GM21737 (cell line): ENCODE results near the gene TBC1D10B.
A peak's percentile ranks its signal among the peaks of the same experiment; 100 is the strongest.

Experiments used
- ATAC-seq: cut with Tn5 transposase; IDR thresholded peaks from one replicate; pipeline ENCODE4 v1.9.1; 2021; ENCODE audit warnings: mild to moderate bottlenecking, moderate library complexity; ENCODE audit not compliant: unreplicated experiment

The TBC1D10B gene

DNA sequence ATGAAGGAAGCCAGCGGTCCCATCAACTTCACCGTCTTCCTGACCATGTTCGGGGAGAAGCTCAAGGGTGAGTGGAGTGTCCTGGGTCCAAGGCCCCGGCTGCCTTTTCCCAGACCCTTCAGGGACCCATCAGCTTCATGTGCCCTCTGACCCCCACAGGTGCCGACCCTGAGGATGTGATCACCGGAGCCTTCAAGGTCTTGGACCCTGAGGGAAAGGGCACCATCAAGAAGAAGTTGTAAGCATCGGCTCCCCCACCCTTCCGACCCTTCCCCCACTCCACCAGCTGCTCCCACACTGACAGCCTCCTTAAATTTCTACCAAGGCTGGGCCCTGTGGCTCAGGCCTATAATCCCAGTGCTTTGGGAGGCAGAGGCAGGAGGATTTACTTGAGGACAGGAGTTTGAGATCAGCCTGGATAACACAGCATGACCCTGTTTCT lies 6.2 kb upstream of the TBC1D10B start:
- no peak for ATAC-seq

DNA sequence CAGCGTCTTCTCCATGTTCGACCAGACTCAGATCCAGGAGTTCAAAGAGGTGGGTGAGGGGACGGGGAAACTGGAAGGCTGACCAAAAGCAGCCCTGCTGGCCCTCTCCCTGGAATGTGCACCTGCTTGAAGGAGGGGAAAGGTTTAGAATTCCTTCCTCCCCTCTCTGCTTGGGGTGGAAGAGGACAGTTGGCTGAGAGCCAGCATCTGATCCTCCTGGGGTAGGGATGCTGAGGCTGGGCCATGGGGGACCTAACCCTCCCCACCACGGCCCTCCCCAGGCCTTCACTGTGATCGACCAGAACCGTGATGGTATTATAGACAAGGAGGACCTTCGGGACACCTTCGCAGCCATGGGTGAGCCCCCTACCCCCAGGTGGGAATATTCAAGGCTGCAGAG lies 5.6 kb upstream of the TBC1D10B start:
- no peak for ATAC-seq

DNA sequence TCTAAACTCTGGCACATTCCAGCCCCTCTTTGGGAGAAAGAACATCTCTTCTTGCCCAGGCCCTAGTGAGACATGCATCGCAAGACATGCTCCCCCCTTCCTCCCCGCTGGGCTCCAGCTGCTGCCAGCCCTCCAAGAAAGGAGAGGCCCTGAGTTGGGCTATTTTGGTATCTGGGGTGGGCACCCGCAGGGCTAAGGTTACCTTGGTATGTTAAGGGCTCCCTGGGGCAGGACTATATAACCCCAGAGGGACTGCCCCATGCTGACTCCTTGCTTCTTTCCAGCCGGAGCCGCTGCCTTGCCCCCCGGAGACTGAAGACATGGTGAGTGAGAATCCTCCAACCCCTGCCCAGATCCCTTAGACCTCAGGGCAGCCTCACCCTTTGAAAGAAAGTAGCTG lies 4.2 kb upstream of the TBC1D10B start, which contains the start of gene MYL11:
Gene MYL11, plus strand, starts transcription at position 265 of the 400 bp plus-strand sequence. Its CDS starts 56 bp downstream, at position 321.
- no peak for ATAC-seq

DNA sequence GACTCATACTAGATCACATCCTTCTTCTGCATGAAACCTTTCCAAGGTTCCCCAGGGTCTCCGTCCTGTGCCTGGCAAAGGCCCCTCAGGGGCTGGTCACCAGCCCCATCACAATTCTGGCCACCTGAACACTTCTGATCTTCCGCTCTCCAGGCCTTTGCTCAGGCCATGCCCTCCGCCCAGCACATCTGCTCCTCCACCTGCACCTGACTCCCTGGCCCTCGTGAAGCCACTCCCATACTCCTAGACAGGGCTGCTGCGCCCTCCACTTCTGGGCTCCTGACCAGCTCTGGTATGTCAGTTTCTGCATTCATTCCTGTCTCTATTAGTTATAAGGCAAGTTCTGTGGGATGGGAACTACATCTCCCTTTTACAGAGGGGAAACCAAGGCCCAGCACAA lies 2.4 kb upstream of the TBC1D10B start:
- ATAC-seq: no peak

DNA sequence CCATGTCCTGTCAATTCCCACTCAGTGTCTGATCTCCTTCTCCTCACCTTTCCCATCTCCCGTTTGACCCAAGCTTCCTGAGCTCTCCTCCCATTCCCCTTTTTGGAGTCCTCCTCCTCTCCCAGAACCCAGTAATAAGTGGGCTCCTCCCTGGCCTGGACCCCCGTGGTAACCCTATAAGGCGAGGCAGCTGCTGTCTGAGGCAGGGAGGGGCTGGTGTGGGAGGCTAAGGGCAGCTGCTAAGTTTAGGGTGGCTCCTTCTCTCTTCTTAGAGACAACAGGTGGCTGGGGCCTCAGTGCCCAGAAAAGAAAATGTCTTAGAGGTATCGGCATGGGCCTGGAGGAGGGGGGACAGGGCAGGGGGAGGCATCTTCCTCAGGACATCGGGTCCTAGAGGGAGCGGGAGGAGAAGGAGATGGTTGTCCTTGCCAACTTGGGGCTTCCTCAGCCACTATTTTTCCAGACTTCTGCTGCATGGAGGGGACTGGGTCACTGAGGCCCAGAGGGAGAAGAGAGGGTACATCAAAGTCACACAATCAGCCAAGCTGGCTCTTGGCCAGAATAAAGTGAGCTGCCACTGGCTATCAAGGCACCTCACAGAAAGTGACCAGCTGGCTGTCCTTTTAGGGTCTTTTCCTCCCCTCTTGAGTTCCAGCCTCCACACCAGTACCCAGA lies 1.9 kb upstream of the TBC1D10B start:
- no peak for ATAC-seq

DNA sequence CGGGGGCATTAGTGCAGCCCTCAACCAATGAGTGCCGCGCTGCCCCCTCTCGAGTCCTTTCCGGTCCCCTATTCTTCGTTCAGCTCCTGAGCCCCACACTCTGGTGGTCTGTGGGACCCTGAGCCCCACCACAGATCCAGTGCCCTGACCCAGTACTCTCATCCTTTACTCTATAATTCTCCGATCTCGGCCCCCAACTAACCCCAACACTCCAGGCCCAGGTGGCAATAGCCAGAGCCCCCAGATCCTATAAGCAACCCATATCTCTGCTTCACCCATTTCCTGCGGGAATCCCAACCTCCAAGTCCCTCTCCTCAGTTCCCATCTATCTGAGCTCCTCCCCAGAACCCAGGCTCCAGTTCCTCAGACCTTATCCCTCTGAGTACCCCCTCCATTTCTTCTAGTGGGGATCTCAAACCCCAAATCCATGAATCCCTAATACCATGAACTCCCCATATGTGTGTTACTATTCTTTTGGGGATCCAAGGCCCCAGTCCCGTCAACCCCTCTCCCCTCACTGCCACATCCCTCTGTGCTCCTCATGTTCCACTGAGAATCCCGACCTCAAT lies 1.0 kb upstream of the TBC1D10B start:
- no peak for ATAC-seq

DNA sequence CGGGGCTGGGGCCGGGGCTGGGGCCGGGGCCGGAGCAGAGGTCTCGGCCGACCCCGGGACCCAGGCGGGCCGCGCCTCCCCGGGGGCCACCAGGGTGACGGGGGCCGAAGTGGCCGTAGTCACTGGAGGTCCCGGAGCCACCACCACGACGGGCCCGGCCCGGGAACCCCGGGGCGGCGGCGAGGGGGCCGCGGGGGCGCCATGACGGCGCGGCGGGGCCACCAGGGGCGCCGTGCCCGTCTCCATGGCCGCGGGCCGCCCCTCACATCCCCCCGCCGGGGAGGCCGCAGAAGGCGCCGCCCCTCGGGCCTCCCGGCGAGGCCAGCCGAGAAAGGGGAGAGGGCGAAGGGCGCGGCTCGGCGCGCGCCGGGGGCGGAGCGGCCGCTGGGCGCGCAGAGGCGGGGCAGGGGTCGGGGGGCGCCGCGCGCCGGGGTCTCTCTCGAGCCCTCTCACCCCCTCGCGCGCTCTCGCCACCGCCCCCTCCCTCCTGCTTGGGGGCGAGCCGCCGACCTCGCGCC lies 297 bp downstream of the TBC1D10B start:
- ATAC-seq: peak; percentile 12

DNA sequence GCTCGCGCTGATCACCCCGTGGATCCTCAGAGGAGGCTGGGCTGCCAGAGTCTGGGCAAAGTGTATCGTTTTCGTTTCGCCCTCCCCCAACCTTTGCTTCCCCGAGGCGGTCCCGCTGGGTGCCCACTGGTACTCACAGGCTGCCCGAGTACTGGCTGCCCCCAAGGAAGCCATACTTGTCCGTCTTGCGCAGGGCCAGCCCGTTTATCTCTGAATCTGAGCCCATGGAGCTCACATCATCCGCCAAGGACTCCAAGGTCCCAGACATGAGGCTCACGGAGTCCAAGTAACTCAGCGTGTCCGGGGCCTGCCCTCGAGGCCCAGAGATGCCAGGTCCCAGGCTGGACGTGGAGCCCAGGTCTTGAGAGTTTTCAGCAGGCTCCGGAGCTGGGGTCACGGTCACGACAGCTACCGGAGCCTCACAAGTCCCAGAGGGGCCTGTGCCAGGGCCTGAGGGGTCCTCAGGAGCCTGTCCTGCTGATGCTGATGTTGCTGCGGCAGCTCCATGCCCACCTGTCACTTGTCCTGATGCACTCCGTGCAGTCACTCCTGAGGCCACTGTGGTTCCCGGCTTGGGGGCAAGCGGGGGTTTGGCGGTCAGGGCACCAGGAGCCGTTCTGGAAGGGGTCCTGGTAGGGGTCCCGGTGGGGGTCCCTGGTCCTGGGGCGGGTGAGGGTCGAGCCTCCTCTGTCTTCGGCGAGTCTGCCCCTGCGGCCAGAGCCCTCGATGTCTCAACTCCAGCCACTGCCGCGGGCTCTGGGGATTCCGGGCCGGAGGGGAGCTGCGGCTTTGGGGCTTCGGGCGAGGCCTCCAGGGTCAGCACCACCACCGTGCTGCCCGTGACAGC lies 980 bp downstream of the TBC1D10B start:
- ATAC-seq: no peak

DNA sequence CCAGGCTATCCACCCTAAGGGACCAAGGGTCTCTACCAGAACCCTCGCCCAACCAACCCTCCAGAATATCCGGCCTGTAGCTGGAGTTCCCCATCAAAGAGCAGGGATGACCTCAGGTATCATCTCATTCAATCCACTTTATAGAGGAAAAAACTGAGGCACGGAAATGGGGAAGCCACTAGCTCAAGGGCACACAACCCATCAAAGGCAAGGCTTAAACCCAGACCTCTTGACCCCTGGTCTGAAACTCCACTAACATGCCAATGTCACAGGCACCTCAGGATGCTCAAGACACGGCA lies 1.6 kb downstream of the TBC1D10B start:
- no peak for ATAC-seq

DNA sequence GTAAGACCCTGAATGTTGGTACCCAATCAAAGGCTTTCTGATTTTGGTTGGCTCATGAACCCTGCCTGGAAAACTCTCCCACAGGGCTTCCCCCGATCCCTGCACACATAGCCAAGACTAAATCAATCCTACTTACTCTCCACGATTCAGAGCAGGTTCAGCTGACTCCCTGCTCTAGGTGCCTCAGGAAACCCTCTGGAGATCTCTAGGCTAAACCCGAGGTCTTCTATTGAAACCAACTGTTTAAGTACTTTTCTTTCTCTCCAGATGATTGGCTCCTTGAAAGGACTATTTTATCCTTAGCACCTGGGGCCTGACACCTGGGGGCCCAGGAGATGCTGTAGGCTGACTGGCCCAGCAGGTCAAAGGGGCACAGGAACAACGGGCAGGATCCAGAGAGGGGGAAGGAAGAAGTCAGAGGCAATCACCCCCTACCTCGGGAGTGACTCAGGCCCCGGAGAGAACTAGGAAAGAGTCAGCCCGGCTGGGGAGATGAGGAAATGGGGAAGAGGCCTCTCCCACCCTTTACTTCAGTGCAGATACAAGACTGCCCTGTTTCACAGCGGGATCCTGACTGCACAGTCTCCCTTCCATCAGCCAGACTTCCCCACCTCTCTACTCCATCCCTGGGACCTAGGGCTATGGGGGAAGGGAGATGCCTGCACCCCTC lies 2.0 kb downstream of the TBC1D10B start:
- no peak for ATAC-seq

DNA sequence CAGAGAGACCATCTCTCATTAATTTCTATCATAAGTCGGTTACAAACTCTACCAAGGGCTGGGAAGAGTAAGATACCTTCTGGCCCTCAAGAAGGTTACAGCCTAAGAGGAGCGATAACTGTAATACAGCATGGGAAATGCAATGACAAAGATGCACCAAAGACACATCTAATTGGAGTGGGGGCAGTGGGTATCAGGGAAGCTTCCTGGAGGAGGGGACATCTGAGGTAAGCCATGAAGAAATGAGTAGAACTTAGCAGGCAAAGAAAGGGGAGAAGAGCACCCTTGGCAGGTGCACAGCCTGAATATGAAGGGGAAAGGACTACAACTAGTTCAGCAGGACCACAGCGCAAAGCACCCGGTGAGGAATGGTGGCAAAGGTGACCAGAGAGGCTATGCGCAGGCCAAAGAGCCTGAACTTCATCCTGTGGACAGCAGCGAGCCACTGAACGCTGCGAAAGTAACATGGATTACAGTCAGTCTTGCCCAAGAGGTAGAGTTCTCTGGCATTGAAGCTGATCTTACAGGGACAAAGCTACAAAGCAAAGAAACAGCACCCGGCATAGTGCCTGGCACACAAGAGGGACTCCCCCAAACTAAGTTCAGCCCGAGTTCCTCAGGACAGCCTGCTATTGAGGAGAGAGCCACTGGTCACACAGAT lies 2.8 kb downstream of the TBC1D10B start:
- ATAC-seq: no peak

DNA sequence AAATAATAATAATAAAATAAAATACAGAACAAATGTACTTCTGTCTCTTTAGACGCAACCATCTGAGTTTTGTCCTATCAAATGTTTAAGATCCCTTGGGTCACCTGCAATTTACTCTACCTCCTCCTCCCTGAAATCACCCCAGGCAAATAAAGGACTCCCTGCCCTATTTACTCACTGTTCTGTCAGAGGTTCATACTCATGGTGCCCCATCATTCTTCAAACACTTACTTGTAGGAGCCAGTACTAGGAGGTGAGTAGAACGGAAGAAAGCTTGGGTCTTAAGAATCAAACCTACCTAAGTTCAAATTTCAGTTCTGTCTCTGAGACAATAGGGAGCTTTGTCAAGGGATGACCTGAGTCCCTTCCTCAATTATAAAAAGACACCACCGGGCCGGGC lies 3.8 kb downstream of the TBC1D10B start:
- ATAC-seq: no peak

DNA sequence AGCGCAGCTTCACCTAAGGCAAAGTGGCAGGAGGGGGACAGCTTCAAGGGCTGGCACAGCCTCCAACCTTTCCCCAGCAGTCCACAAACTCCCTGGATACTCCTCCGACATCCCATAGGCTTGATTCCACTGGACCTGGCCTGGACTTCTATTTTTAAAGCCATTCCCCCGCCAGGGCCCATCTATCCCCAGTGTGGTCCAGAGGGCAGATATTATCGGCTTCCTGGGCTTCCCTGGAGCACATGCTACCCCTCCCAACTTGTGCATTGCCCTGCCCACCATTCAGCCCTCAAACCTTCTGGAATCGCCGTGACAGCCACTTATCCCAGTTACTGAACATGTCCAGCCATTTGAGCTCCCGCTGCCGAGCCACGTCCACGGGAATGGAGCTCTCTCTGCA lies 5.1 kb downstream of the TBC1D10B start:
- no peak for ATAC-seq

DNA sequence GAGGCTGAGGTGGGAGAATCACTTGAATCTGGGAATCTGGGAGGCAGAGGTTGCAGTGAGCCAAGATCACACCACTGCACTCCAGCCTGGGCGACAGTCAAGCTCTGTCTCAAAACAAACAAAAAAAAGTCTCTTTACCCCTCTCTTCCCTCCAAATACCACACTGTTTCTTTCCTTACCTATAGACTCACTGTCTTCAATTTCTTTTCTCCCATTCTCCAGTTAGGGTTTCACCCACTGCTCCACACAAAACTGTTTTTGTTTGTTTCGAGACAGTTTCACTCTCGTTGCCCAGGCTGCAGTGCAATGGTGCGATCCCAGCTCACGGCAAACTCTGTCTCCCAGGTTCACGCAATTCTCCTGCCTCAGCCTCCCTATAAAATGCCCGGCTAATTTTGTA lies 9.1 kb downstream of the TBC1D10B start:
- ATAC-seq: no peak

DNA sequence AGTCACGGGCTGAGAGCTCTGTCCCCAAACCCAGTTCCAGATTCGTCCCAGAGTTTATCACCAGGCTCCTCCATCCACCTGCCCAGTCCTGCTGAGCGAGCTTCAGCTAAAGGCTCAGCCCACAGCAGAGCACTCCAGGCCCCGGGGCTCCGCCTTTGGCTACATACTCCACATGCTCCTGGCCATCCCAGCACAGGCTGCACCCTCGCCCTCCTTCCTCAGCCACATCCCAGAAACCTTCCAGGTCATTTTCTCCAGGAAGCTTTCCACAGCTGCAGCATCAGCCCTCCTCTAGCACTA lies 10.5 kb downstream of the TBC1D10B start:
- no peak for ATAC-seq

DNA sequence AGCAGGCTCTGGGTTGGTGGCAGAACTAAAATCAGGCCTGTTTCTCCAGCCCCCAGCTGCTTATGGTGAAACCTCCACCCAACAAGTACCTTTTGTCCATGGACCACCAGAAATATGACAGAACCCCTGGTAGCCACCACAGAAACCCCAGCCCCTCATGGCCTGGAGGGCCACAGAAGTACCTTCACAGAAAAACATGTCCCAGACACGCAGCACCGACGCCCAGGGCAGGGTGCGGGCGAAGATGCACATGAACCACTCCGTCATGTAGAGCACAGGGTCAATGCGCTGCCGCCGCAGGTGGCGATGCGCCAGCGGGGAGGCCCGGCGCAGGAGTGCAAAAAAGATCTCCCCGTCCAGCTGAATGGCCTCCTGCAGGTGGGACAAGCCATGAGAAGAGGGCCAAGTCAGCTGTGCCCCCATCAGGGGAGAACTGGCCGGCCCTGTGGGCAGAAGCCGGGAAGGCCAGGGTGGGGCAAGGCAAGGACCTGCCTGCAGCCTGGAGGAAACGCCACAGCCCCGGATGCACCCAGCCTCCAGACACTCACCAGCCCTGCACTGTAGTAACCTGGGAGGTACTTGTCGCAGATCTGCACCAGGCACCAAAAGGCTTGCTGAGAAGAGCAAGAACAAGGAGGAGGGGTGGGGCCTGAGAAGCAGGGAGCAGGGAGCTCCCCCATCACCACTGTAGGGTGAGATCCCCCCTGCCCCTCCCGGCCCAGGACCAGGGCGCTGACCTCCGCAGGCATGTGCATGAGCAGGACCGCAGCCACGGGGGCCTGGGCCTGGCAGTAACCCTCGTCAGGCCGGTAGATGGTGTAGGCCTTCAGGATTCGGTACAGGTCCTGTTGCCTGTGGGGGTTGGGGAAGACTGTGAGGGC lies 11.1 kb downstream of the TBC1D10B start:
- no peak for ATAC-seq

DNA sequence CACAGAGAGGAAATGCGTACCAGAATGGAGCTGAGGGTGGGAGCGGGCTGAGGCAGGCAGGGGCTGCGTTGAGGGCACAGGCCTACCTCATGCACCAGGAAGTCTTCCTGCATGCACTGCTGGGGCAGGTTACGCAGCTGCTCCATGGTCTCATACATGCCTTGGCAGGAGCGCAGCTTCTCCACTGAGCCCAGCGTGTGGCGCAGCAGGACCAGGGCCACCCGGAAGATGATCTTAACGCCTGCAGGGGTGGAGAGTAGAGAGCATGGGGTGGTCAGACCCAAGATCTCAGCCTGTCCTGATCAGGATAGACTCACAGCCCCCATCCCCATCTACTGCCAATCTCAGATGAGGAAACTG lies 11.7 kb downstream of the TBC1D10B start:
- no peak for ATAC-seq

DNA sequence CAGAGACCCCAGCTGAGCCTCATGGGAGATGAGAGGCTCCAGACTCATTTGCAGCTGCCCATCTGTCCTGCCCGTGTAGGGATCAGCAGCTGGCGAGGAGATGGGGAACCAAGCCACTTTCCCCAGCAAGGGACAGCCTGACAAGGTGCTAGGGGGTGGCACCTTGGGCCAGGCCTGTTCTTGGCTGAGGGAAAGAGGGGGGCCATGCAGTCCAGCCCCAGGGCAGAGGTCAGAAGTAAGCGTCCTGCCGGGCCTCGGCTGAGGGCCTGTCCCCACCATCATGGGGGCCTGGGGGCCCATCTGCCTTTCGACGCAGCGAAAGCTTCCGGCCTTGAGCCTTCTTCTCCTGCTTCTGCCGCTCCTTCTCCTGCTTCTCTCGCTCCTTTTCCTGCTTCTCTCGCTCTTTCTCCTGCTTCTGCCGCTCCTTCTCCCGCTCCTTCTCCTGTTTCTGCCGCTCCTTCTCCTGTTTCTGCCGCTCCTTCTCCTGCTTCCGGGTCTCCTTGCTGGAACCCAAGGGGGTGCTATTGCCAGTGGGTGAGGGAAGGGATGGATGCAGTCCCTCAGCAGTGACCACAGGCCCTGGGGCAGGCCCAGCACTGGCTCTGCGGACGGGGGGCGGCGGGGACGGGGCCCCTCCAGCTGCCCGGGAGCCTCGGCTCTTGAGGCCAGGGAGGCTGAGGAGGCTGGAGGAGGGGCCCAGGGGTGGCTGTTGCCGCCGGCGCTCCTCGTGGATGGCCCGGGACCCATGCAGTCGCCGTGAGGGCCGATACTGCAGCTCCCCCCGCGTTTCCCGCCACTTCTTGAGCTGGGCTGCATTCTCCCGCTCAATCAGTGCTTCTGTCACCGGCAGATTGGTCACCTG lies 12.3 kb downstream of the TBC1D10B start:
- ATAC-seq: no peak

DNA sequence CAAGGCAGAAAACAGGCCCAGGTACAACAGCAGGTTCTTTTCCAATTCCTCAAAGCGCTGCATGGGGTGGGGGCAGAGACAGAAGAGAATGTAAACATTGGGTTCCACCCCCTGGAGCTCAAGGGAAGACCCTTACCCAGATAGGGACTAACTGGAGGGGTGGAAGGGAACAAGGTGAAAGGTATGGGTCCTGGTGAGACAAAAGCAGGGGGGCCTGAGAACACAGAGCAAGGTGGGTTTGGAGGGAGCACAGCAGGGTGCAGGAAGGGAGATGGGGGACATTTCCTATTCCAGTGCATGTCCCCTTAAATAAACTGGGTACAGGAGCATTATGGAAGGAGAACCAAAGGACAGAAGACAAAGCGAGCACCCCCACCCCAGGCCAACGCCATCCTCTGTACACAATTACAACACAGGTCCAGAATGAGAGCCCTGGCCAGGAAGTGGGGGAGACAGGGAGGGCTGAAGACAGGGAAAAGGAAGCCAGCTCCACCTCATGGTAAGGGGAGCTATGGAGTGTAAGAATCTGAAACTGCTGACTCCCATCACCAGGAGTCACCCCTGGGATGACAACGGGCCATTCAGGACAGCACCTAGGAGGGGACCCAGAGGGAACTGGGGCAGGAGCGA lies 13.1 kb downstream of the TBC1D10B start:
- no peak for ATAC-seq
